GM10248 (cell line): ENCODE data around the gene MTOR.

ENCODE experiments used
- CTCF ChIA-PET: fragments of 300-600 bp; sonication (Branson Sonifier 250); formaldehyde crosslinking; extraction: SDS; loops from one replicate; lab custom pipeline; 2021; ENCODE audit warnings: antibody characterized with exemption; lab: Yijun Ruan, JAX
- POLR2A ChIA-PET: fragments of 350-650 bp; sonication (Branson Sonifier 250); formaldehyde crosslinking; extraction: SDS; loops from one replicate; lab custom pipeline; 2020; ENCODE audit warnings: antibody characterized with exemption; lab: Yijun Ruan, JAX
- DNase-seq: peaks from one replicate; pipeline ENCODE4 v3.0.0; 2012; ENCODE audit errors: extremely low spot score
- CTCF ChIP-seq: IDR thresholded peaks from 2 replicates; pipeline ENCODE4 v1.5.1; 2012; ENCODE audit warnings: mild to moderate bottlenecking, low read depth; ENCODE audit errors: extremely low read depth, missing control alignments, control extremely low read depth

Gene MTOR

GRCh38 chr1:11214698-11215380 lies 47.5 kb downstream of the MTOR start:
- ChIA-PET CTCF (interaction anchor here (1.1 kb wide), 2 partner anchors 9 to 27 kb away, joined by 3 read pairs; no protein-coding TSS in a partner anchor), POLR2A (no interaction called here)
- no peak for DNase-seq
- TF ChIP-seq CTCF = no peak

- ChIA-PET CTCF (interaction anchor here (1.4 to 3.2 kb wide), 6 partner anchors 9 to 175 kb away, joined by 3 to 8 read pairs (median 4); no protein-coding TSS in a partner anchor), POLR2A (no interaction called here)
- TF ChIP-seq CTCF = no peak
- DNase-seq = no peak
Observed at GRCh38 chr1:11211925-11212587, 50.3 kb downstream of the MTOR start.

- ChIA-PET POLR2A (no interaction called here), CTCF (interaction anchor here (1.4 to 3.2 kb wide), 6 partner anchors 10 to 174 kb away, joined by 3 to 8 read pairs (median 4); no protein-coding TSS in a partner anchor)
- no peak for DNase-seq
- TF ChIP-seq CTCF = no peak
Observed at GRCh38 chr1:11211461-11211860, 50.9 kb downstream of the MTOR start.

GRCh38 chr1:11207898-11208611 lies 54.3 kb downstream of the MTOR start:
- ChIA-PET POLR2A (no interaction called here), CTCF (interaction anchor here (0.9 to 1.6 kb wide), 4 partner anchors 10 to 171 kb away, joined by 3 to 5 read pairs (median 3); no protein-coding TSS in a partner anchor)
- no peak for TF ChIP-seq CTCF
- DNase-seq = no peak

GRCh38 chr1:11204396-11205190 lies 57.8 kb downstream of the MTOR start:
- CTCF ChIA-PET = interaction anchor here (1.4 to 2.3 kb wide), 2 partner anchors 37 to 60 kb away, joined by 3 to 7 read pairs; no protein-coding TSS in a partner anchor
- DNase-seq = no peak
- POLR2A ChIA-PET = no interaction called here
- no peak for TF ChIP-seq CTCF
